Measurements from ENCODE around the gene GTPBP1.

The GTPBP1 gene

GRCh38 chr22:38738475-38739070, 32.8 kb downstream of the GTPBP1 start:
- Histone ChIP-seq H3K4me1 (ENCODE audit: control insufficient read depth in 2 of 2, insufficient read depth in 1 of 2, low read depth in 1 of 2, low read length in 2 of 2) (no peaks in the 10 kb centered on the region), H4K8ac (ENCODE audit: low read depth, low read length) (no peak overlapping the region), H4K91ac (ENCODE audit: low read depth, low read length, poor library complexity) (no peak overlapping the region), H2BK5ac (ENCODE audit: low read length) (no peak overlapping the region), H3K4me2 (ENCODE audit: insufficient read depth, low read length, poor library complexity, severe bottlenecking) (no peak overlapping the region), H3K36me3 (replicated peaks in 1 of 2; ENCODE audit: control insufficient read depth in 2 of 2, insufficient read depth in 2 of 2, low read length in 2 of 2) (peaks cover 60 to 100% of the 10 kb centered on the region in 2 donors), H3K9me3 (replicated peaks in 1 of 2; ENCODE audit: control insufficient read depth in 2 of 2, insufficient read depth in 1 of 2, low read depth in 1 of 2, low read length in 2 of 2) (no peaks in the 10 kb centered on the region), H2BK12ac (ENCODE audit: low read length) (no peak overlapping the region), H2AK5ac (ENCODE audit: low read depth, low read length) (no peak overlapping the region), H2BK120ac (ENCODE audit: low read depth, low read length) (no peak overlapping the region), H3K18ac (ENCODE audit: low read length) (no peak overlapping the region), H3K4me3 (ENCODE audit: low read length in 2 of 2) (no peak overlapping the region), H3K23ac (ENCODE audit: low read depth, low read length, poor library complexity) (peak overlapping the region; percentile 39), H2BK15ac (ENCODE audit: low read length) (no peak overlapping the region), H3K14ac (ENCODE audit: low read length) (peak overlapping the region; percentile 31), H3K27me3 (ENCODE audit: control insufficient read depth in 3 of 3, insufficient read depth in 3 of 3, low read depth in 1 of 3, low read length in 3 of 3) (no peaks in the 10 kb centered on the region), H2AFZ (ENCODE audit: low read length) (no peak overlapping the region), H3K79me1 (ENCODE audit: low read depth, low read length) (no peaks in the 10 kb centered on the region), H3K9ac (ENCODE audit: low read depth, low read length, poor library complexity) (no peak overlapping the region), H3K27ac (replicated peaks; ENCODE audit: low read length) (no peak overlapping the region), H3K4ac (ENCODE audit: low read length) (no peak overlapping the region)
- WGBS, 2 donors (ENCODE audit: extremely low coverage in 2 of 2, insufficient read length in 2 of 2, insufficient replicate concordance in 1 of 2) = no CpG with 5 or more reads among the region's 18 CpGs
- no peak for DNase-seq (ENCODE audit: low spot score)

DNA sequence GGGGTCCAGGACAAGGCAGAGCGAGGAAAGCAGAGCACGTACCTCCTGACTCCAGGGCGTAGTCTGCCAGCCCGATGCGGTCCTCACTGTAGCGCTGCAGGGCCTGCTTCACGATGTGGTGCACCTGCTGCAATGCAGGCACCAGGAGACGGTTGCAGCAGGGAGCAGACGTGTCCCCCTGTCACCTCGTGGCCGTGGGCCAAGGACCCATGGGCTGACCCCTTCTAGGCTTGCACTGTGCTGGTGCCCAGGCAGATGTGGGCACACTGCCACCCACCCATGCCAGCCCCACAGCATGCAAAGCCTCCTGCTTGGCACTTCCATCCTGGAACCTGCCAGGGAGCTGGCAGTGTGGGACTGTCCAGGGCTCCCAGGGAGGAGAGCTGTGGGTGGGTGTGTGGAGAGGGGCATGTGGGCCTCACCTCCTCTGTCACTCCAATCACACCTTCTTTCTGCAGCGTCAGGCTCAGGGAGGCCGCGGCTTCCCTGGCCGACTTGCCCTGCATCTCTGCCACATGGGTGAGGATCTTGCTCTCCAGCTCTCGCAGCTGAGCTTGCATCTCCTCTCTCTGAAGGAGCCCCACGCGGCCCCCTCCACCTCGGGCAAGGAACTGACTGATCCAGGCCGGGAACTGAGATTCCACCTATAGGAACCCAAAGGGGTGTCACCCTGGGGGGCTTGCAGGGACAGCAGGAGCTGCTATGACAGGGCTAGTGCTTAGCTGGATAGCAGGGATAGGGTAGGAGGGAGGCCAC, 33.7 kb downstream of the GTPBP1 start:
- Histone ChIP-seq H3K14ac (ENCODE audit: low read length) (peak overlapping the region; percentile 31), H3K4me2 (ENCODE audit: insufficient read depth, low read length, poor library complexity, severe bottlenecking) (no peak overlapping the region), H4K91ac (ENCODE audit: low read depth, low read length, poor library complexity) (no peak overlapping the region), H2BK15ac (ENCODE audit: low read length) (no peak overlapping the region), H3K27ac (replicated peaks; ENCODE audit: low read length) (no peak overlapping the region), H3K18ac (ENCODE audit: low read length) (no peak overlapping the region), H3K36me3 (replicated peaks in 1 of 2; ENCODE audit: control insufficient read depth in 2 of 2, insufficient read depth in 2 of 2, low read length in 2 of 2) (peaks cover 55 to 97% of the 10 kb centered on the region in 2 donors), H3K79me1 (ENCODE audit: low read depth, low read length) (no peaks in the 10 kb centered on the region), H2BK5ac (ENCODE audit: low read length) (peak overlapping the region; percentile 70), H2AK5ac (ENCODE audit: low read depth, low read length) (no peak overlapping the region), H3K27me3 (ENCODE audit: control insufficient read depth in 3 of 3, insufficient read depth in 3 of 3, low read depth in 1 of 3, low read length in 3 of 3) (no peaks in the 10 kb centered on the region), H2BK12ac (ENCODE audit: low read length) (no peak overlapping the region), H2AFZ (ENCODE audit: low read length) (no peak overlapping the region), H2BK120ac (ENCODE audit: low read depth, low read length) (no peak overlapping the region), H3K4me3 (ENCODE audit: low read length in 2 of 2) (peak overlapping the region in 1 of 2 donors; percentile 60), H3K23ac (ENCODE audit: low read depth, low read length, poor library complexity) (no peak overlapping the region), H3K9ac (ENCODE audit: low read depth, low read length, poor library complexity) (peak overlapping the region; percentile 50), H4K8ac (ENCODE audit: low read depth, low read length) (no peak overlapping the region), H3K4me1 (ENCODE audit: control insufficient read depth in 2 of 2, insufficient read depth in 1 of 2, low read depth in 1 of 2, low read length in 2 of 2) (no peaks in the 10 kb centered on the region), H3K4ac (ENCODE audit: low read length) (no peak overlapping the region), H3K9me3 (replicated peaks in 1 of 2; ENCODE audit: control insufficient read depth in 2 of 2, insufficient read depth in 1 of 2, low read depth in 1 of 2, low read length in 2 of 2) (no peaks in the 10 kb centered on the region)
- DNase-seq (ENCODE audit: low spot score) = no peak
- WGBS, 2 donors (ENCODE audit: extremely low coverage in 2 of 2, insufficient read length in 2 of 2, insufficient replicate concordance in 1 of 2) = no CpG with 5 or more reads among the region's 20 CpGs

DNA sequence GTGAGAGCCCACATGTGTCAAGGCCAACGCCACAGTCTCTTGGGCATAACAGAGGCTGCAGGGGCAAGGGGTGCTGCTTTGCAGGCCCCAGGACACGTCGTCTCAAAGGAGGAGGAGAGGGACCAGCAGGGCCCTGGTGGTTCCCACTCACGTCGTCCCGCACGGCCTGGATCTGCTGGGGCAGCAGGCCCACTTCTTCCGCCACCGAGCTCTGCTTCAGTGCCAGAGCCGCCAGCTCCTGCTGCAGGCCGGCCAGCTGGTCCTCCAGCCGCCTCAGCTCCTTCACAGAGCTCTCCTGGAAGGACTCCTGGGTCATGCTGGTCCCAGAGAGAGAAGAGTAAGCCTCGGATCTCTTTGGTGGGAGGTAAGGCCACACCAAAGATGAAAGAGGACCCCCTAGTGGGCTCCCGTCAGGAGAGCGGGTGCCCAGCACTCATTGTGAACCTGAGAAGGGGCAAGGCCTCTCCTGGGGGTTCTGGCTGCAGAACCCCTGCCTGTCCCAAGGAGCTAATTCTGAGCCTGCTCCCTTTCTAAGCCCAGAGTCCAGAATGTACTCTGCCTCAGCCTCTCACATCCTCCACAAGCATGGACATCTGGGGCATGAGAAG, 34.5 kb downstream of the GTPBP1 start:
- WGBS, 2 donors (ENCODE audit: extremely low coverage in 2 of 2, insufficient read length in 2 of 2, insufficient replicate concordance in 1 of 2) = no CpG with 5 or more reads among the region's 15 CpGs

DNA sequence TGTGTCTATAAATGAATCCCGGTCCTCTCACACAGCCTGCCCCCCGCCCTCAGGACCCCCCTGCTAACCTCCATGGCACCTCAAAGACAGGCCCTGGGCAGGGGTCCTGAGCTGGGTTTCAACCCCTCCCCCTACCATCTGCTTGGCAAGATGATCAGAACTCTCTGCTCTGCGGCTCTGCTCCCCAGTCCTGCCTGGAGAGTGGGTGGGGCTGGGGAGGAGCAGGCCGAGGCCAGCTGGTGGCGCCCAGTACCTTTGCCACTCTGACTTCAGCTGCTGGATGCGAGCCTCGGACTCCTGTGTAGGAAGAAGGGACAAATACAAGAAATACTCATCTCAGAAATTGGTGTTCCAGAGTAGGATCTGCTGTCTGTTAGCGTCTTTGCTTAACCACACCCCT, 35.0 kb downstream of the GTPBP1 start:
- WGBS, 2 donors (ENCODE audit: extremely low coverage in 2 of 2, insufficient read length in 2 of 2, insufficient replicate concordance in 1 of 2) = no CpG with 5 or more reads among the region's 8 CpGs

More for the DNA sequence above, 34.5 kb downstream of the GTPBP1 start:
- Histone ChIP-seq H3K4me2 (ENCODE audit: insufficient read depth, low read length, poor library complexity, severe bottlenecking) (no peak overlapping the region), H3K27me3 (ENCODE audit: control insufficient read depth in 3 of 3, insufficient read depth in 3 of 3, low read depth in 1 of 3, low read length in 3 of 3) (no peaks in the 10 kb centered on the region), H3K4me1 (ENCODE audit: control insufficient read depth in 2 of 2, insufficient read depth in 1 of 2, low read depth in 1 of 2, low read length in 2 of 2) (no peaks in the 10 kb centered on the region), H3K18ac (ENCODE audit: low read length) (no peak overlapping the region), H3K14ac (ENCODE audit: low read length) (no peak overlapping the region), H3K79me1 (ENCODE audit: low read depth, low read length) (no peaks in the 10 kb centered on the region), H4K91ac (ENCODE audit: low read depth, low read length, poor library complexity) (no peak overlapping the region), H3K23ac (ENCODE audit: low read depth, low read length, poor library complexity) (no peak overlapping the region), H3K27ac (replicated peaks; ENCODE audit: low read length) (no peak overlapping the region), H3K9ac (ENCODE audit: low read depth, low read length, poor library complexity) (no peak overlapping the region), H2BK15ac (ENCODE audit: low read length) (no peak overlapping the region), H3K4me3 (ENCODE audit: low read length in 2 of 2) (no peak overlapping the region), H2AFZ (ENCODE audit: low read length) (no peak overlapping the region), H2AK5ac (ENCODE audit: low read depth, low read length) (no peak overlapping the region), H3K4ac (ENCODE audit: low read length) (no peak overlapping the region), H2BK5ac (ENCODE audit: low read length) (peak overlapping the region; percentile 70), H3K36me3 (replicated peaks in 1 of 2; ENCODE audit: control insufficient read depth in 2 of 2, insufficient read depth in 2 of 2, low read length in 2 of 2) (peaks cover 57 to 97% of the 10 kb centered on the region in 2 donors), H3K9me3 (replicated peaks in 1 of 2; ENCODE audit: control insufficient read depth in 2 of 2, insufficient read depth in 1 of 2, low read depth in 1 of 2, low read length in 2 of 2) (no peaks in the 10 kb centered on the region), H4K8ac (ENCODE audit: low read depth, low read length) (no peak overlapping the region), H2BK120ac (ENCODE audit: low read depth, low read length) (no peak overlapping the region), H2BK12ac (ENCODE audit: low read length) (no peak overlapping the region)
- no peak for DNase-seq (ENCODE audit: low spot score)

More for the DNA sequence above, 35.0 kb downstream of the GTPBP1 start:
- H4K8ac ChIP-seq (ENCODE audit: low read depth, low read length) = no peak overlapping the region
- no peak overlapping the region for H2BK15ac ChIP-seq (ENCODE audit: low read length)
- no peak overlapping the region for H4K91ac ChIP-seq (ENCODE audit: low read depth, low read length, poor library complexity)
- H3K18ac ChIP-seq (ENCODE audit: low read length) = peak overlapping the region; percentile 28
- DNase-seq (ENCODE audit: low spot score) = no peak
- no peak overlapping the region for H3K23ac ChIP-seq (ENCODE audit: low read depth, low read length, poor library complexity)
- H3K4ac ChIP-seq (ENCODE audit: low read length) = no peak overlapping the region
- no peak overlapping the region for H3K4me2 ChIP-seq (ENCODE audit: insufficient read depth, low read length, poor library complexity, severe bottlenecking)
- H2AK5ac ChIP-seq (ENCODE audit: low read depth, low read length) = no peak overlapping the region
- no peak overlapping the region for H3K4me3 ChIP-seq (ENCODE audit: low read length in 2 of 2)
- no peaks in the 10 kb centered on the region for H3K79me1 ChIP-seq (ENCODE audit: low read depth, low read length)
- H3K27me3 ChIP-seq (ENCODE audit: control insufficient read depth in 3 of 3, insufficient read depth in 3 of 3, low read depth in 1 of 3, low read length in 3 of 3) = no peaks in the 10 kb centered on the region
- no peak overlapping the region for H2BK120ac ChIP-seq (ENCODE audit: low read depth, low read length)
- H3K9me3 ChIP-seq (replicated peaks in 1 of 2; ENCODE audit: control insufficient read depth in 2 of 2, insufficient read depth in 1 of 2, low read depth in 1 of 2, low read length in 2 of 2) = no peaks in the 10 kb centered on the region
- H2AFZ ChIP-seq (ENCODE audit: low read length) = no peak overlapping the region
- H3K4me1 ChIP-seq (ENCODE audit: control insufficient read depth in 2 of 2, insufficient read depth in 1 of 2, low read depth in 1 of 2, low read length in 2 of 2) = no peaks in the 10 kb centered on the region
- no peak overlapping the region for H3K27ac ChIP-seq (replicated peaks; ENCODE audit: low read length)
- H2BK5ac ChIP-seq (ENCODE audit: low read length) = no peak overlapping the region
- no peak overlapping the region for H3K14ac ChIP-seq (ENCODE audit: low read length)
- no peak overlapping the region for H2BK12ac ChIP-seq (ENCODE audit: low read length)
- H3K9ac ChIP-seq (ENCODE audit: low read depth, low read length, poor library complexity) = no peak overlapping the region
- H3K36me3 ChIP-seq (replicated peaks in 1 of 2; ENCODE audit: control insufficient read depth in 2 of 2, insufficient read depth in 2 of 2, low read length in 2 of 2) = peaks cover 57 to 97% of the 10 kb centered on the region in 2 donors
